ENCODE measurements around the gene WDR64.
"Not testable (repeated sequence)": the region's sequence is repeated elsewhere in the genome, so short reads cannot be mapped to it uniquely, and the experiment has no call there.

The WDR64 gene

DNA sequence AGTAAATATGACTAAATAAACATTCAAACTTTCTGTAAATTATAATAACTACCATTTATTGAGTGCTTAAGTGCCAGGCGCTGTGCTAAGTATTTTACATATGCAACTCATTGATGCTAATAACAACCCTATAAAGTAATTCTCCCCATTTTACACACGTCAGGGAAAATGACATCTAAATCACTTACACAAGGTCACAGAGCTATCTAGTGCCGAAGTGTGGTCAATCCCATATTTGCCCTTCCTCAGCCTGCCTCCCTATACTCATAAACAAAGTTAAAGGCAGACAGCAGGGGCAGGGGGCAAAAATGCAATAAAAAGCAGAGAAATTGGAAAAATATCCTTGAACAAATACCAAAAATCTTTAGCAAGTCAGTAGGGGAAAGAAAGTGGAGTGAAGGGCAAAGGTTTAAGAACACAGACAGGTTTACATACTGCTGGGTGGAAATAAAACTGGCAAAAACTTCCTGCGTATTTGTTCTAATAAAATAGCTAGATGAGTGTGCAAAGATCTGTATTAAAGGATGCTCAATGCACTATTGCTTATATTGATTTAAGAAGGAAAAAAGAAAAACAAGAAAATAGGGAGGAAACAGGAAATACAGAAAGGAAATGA lies 72.8 kb downstream of the WDR64 start:
- no peak for DNase-seq (ENCODE audit: low read depth, low spot score)

GRCh38 chr1:241730031-241730430 lies 78.0 kb downstream of the WDR64 start:
- DNase-seq (ENCODE audit: low read depth, low spot score): no peak
- no peak overlapping the region for H3K27ac ChIP-seq

More for the DNA sequence above, 72.8 kb downstream of the WDR64 start:
- no peak overlapping the region for H3K27ac ChIP-seq

DNA sequence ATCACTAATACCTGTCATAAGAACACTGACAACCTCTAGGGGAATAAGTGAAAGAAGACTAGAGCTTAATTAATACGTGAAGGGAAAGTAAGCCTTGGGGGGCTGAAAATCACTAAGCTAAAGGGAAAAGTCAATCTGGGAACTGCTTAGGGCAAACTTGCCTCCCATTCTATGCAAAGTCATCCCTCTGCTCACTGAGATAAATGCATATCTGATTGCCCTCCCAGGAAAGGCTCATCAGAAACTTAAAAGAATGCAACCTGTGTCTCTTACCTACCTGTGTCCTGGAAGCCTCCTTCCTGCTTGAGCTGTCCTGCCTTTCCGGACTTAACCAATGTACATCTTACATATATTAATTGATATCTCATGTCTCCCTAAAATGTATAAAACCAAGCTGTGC lies 81.8 kb downstream of the WDR64 start:
- no peak overlapping the region for H3K27ac ChIP-seq
- no peak for DNase-seq (ENCODE audit: low read depth, low spot score)

DNA sequence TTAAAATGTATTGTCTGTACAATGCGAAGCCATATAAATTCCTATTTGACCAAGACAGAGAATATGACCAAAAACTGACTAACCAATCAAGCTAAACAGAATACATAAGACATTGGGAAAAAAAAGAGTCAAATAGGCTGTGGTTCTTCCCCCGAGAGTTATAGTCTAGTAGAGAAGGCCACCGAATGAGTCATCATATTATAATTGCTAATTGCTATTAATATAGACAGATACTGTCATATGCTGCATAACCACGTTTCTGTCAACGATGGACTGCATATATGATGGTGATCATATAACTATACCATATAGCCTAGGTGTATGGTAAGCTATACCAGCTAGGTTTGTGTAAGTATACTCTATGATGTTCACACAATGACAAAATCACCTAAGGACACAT lies 82.5 kb downstream of the WDR64 start:
- no peak for DNase-seq (ENCODE audit: low read depth, low spot score)

GRCh38 chr1:241735493-241735926 lies 83.4 kb downstream of the WDR64 start:
- DNase-seq (ENCODE audit: low read depth, low spot score); H3K27ac ChIP-seq: not testable (repeated sequence)

More for the DNA sequence above, 82.5 kb downstream of the WDR64 start:
- no peak overlapping the region for H3K27ac ChIP-seq

DNA sequence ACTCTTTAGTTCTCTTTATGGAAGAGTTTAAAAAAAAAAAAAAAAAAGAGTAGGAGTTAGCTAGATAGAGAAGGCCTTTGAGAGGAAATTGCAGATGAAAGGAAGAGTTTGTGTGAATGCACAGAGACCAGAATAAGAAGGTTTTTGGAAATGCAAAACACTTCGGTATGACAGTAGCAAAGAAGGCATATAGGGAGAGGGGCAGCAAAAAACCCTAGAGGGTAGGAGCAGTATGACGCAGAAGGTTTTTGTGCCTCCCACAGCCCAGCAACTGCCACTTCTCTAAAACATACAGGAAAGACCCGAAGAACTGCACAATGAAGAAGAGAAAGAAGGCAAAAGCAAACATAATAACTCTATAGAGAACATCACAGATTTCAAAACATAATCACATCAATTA lies 84.3 kb downstream of the WDR64 start:
- H3K27ac ChIP-seq: no peak overlapping the region
- no peak for DNase-seq (ENCODE audit: low read depth, low spot score)

DNA sequence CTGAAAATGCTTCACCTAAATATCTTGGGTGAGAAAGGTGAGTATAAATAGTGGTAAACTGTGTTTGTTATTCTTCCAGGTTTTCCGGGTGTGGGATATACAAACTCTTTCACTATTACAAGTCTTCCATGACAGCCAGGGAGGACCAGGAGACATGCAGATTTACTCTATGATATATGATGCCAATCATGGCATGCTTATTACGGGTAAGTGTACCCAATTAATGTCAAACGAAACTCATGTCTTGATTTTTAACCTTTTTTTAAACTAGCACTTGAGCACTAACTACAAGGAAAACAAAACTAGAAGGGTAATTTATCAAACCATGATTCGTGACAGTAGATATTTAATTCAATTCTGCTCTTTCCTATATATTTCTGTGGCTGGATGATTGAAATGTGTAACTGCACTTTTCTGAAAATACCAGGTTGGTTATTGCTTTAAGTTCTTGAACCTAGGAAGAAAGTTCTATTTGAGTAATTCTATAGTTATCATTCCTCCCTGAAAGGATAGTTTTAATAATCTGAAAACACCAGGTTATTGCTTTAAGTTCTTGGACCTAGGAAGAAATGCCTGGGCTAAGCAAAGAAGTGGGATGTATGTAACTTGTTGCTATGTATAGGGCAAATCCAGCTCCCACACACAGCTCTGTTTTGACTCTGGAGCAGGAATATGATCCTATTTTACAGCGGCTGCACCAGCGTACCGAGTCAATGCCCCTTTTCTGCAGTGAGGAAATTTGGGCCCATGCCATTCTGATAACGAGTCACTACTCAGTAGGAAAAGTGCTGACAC lies 86.4 kb downstream of the WDR64 start:
- DNase-seq (ENCODE audit: low read depth, low spot score): no peak

DNA sequence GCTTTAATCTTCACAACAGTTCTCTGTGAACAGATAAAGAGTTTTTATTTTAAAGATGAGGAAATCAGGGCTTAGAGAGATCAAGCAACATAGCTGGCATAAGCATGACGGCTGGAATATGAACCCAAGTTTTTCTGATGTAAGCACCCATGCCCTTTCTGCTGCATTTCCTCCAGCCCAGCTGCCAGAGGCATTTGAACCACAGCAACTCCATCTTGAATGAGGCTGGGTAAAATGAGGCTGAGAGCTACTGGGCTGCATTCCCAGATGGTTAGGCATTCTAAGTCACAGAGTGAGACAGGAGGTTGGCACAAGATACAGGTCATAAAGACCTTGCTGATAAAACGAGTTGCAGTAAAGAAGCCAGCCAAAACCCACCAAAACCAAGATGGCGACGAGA lies 90.0 kb downstream of the WDR64 start:
- no peak for DNase-seq (ENCODE audit: low read depth, low spot score)
- no peak overlapping the region for H3K27ac ChIP-seq

More for the DNA sequence above, 86.4 kb downstream of the WDR64 start:
- H3K27ac ChIP-seq: no peak overlapping the region

GRCh38 chr1:241744591-241744990 lies 92.5 kb downstream of the WDR64 start:
- no peak for DNase-seq (ENCODE audit: low read depth, low spot score)
- H3K27ac ChIP-seq: no peak overlapping the region

- no peak for DNase-seq (ENCODE audit: low read depth, low spot score)
Observed at GRCh38 chr1:241747992-241748391, 95.9 kb downstream of the WDR64 start.

GRCh38 chr1:241749041-241749944 lies 97.2 kb downstream of the WDR64 start:
- peak; percentile 3 for DNase-seq (ENCODE audit: low read depth, low spot score)
- H3K27ac ChIP-seq: peak overlapping the region; percentile 35

More at GRCh38 chr1:241747992-241748391, 95.9 kb downstream of the WDR64 start:
- no peak overlapping the region for H3K27ac ChIP-seq

DNA sequence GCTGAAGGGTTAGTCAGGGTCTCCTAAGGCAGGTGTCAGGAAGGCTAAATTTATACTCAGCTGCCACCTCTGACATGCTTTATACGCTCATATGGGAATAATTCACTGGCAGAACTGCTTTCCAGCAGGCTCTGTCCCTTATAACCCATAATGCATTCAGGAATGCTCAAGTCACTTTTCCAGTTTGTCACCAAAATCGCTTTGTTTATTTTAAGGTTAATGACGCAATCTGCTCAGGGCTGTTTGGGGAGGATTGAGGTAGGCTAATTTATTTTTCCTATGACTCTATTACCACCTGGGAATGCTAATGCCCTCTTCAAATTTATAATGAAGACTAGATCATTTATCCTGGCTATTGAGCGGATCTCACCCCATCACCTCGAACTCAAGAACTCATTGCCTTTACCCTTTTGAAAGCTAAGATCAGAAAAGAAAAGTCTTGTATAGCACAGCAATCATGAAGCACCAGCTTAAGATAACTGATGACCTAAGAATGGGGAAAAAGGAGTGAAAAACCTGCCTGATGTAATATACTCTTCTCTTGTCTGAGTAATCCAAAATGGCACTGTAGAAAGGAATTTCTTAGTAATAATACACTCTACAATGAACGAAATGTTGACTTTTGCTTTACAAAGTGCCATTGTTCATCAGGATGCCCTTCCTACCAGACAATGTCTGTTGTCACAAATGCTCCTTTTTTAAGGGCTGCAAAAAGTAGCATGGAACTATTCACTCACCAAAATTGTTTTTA lies 98.0 kb downstream of the WDR64 start:
- peak overlapping the region; percentile 35 for H3K27ac ChIP-seq
- DNase-seq (ENCODE audit: low read depth, low spot score): no peak

DNA sequence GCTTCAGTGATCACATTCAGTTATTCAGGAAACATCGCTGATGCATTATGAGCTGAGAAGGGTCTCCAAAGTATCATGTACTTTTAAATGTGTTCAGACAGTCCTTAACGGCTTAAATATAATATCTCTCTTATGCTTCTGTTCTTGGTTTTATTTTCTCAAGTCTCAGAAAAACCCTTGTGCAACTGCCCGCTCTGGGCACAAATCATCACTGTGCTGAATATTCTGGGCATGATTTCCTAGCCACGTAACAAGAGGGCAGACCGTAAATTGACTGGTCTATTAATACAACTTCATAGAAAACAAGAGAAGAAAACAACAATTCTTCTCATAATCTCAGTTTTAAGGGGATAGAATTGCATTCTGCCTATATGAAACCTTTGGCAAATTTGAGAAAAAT lies 99.4 kb downstream of the WDR64 start:
- H3K27ac ChIP-seq: no peak overlapping the region
- DNase-seq (ENCODE audit: low read depth, low spot score): no peak

DNA sequence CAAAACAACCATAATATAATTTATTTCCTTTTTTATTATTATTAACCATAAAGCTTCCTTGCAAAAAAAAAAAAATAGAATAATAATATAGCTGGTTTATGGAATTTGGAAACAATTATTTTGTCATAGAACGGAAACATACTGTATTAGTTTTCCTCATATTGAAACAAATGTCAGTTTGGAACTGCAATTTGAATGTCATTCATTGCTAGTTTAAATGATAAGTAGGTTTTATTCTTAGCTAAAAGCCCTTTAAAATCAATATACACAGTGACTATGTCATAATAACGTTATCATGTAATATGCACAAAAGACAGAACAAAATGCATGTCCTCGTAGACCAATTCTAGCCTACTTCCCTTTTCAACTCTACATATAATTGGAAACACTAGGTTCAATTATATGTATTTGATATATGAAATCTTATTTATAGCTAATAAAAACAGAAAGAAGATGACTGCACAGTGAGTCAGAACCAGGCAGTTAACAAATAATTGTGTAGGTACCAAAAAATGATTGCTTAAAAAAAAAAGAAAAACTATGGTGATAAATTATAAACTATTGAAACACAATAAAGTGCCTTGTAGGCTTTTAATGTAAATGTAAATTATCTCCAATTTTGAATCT lies 110.7 kb downstream of the WDR64 start:
- no peak overlapping the region for H3K27ac ChIP-seq
- DNase-seq (ENCODE audit: low read depth, low spot score): no peak

DNA sequence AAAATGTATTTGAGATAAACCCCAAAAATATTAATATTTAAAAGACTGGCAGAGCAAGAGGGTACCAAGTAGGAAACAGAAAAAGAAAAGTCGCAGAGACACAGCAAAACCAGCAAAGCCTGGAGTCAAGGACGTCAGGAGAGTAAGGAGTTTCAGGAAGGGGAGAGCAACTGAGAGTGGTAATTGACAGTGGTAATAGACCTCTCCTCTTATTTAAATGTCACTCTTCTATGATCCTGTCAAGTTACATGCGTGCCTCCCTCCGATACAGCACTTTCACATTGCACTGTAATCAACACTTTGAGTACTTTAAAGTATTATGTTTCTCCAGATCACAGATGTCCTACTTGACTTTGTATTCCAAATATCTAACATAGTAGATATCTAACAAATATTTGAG lies 113.3 kb downstream of the WDR64 start:
- DNase-seq (ENCODE audit: low read depth, low spot score): no peak
- no peak overlapping the region for H3K27ac ChIP-seq

DNA sequence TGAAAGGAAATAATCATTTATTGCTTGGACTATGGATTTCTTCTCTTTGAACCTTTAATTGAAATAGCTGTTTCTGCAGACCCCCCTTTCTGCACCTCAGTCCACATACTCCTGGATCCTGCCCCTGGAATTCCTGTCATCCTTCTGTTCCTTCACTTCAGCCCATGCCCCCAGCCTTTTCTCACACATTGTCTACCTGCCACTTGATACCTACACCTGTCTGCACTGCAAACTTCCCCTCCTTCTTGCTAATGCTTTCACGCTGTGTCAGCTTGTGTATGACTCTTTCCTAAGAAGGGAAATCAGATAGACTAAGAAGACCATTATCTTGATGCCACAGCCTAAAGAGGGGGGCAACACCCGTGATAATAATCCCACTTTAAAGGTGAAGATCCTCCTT lies 115.7 kb downstream of the WDR64 start:
- DNase-seq (ENCODE audit: low read depth, low spot score): no peak
- no peak overlapping the region for H3K27ac ChIP-seq

DNA sequence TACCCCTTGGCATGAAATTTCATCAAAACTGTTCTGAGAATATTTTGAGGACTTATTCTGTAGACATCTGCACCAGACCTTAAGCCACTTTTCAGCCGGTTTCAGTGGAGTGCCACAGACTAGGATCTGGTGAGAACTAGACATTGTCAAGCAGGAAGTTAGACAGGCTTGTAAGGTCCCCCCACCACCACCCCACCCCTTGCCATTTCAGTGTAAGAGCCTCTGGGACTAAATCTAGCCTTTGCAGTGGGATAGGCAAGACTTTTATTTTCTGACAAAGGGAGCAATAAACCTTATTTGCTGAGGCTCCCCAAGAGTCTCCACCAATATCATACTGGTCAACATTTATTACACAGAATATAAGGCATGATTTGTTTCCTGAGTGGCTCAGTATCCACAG lies 118.0 kb downstream of the WDR64 start:
- H3K27ac ChIP-seq: no peak overlapping the region

GRCh38 chr1:241771117-241771516 lies 119.0 kb downstream of the WDR64 start:
- H3K27ac ChIP-seq: no peak overlapping the region

More for the DNA sequence above, 118.0 kb downstream of the WDR64 start:
- DNase-seq (ENCODE audit: low read depth, low spot score): no peak

GRCh38 chr1:241772932-241773500 lies 120.9 kb downstream of the WDR64 start:
- H3K27ac ChIP-seq: no peak overlapping the region
- no peak for DNase-seq (ENCODE audit: low read depth, low spot score)

More at GRCh38 chr1:241771117-241771516, 119.0 kb downstream of the WDR64 start:
- no peak for DNase-seq (ENCODE audit: low read depth, low spot score)
